GM21360 (cell line): ENCODE results near the gene LRRTM2.

Source experiments
- ATAC-seq: cut with Tn5 transposase; IDR thresholded peaks from one replicate; pipeline ENCODE4 v1.9.1; 2021; ENCODE audit warnings: mild to moderate bottlenecking, moderate library complexity; ENCODE audit not compliant: unreplicated experiment

LRRTM2 gene

DNA sequence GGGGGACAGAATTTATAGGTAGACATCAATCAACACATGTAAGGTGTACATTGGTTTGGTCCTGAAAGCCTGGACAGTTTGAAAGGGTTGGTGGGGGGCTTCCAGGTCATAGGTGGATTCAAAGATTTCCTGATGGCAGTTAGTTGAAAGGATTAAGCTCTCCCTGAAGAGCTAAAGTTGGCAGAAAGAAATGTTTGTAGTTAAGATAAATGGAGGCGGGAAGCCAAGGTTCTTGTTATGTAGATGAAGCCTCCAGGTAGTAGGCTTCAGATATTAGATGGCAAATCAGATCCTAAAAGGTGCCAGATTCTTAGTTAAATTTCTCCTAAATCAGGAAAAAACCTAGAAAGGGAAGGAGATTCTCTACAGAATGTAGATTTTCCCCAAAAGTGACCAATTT, 9.0 kb upstream of the LRRTM2 start:
- no peak for ATAC-seq

GRCh38 chr5:138883211-138883610, 8.1 kb upstream of the LRRTM2 start:
- ATAC-seq, result no peak

- ATAC-seq, result no peak
Measured at GRCh38 chr5:138878437-138879235, 3.5 kb upstream of the LRRTM2 start.

- ATAC-seq, result no peak
Measured at GRCh38 chr5:138876811-138877210, 1.7 kb upstream of the LRRTM2 start.

- no peak for ATAC-seq
Measured at GRCh38 chr5:138875946-138876345, 811 bp upstream of the LRRTM2 start.

- no peak for ATAC-seq
Measured at GRCh38 chr5:138875552-138875875, 379 bp upstream of the LRRTM2 start.

GRCh38 chr5:138874241-138874640, 894 bp downstream of the LRRTM2 start:
- no peak for ATAC-seq

DNA sequence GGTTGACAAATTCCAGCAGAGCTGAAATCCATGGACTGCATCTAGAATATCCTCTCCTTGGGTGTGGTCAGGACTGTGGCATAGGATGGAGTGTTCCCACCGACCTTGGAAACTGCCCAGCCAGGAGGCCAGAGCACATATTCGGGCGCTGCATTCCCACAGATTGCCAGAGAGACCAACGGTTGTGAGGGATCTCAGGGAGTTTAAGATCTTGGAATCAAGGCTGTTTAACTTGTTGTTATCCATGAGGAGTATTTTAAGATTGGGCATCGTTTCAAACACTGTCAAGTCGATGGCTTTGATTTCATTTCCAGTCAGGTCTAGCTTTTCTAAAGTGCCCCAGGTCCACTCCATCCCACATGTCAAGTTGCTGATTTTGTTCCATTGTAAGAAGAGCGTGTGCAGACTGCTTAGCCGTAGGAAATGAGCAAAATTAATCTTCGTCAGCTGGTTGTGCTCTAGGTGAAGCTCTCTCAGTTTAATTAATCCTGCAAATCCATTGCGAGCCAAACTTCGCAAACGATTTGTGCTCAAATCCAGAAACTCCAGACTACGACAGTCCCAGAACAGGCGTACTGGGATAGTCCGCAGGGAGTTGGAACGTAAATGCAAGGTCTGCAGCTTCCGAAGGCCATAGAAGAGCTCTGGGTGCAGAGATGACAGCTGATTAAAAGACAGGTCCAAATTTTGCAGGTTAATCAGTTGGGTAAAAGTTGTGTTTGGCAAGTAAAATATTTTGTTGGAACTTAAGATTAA, 1.5 kb downstream of the LRRTM2 start:
- ATAC-seq, result no peak

DNA sequence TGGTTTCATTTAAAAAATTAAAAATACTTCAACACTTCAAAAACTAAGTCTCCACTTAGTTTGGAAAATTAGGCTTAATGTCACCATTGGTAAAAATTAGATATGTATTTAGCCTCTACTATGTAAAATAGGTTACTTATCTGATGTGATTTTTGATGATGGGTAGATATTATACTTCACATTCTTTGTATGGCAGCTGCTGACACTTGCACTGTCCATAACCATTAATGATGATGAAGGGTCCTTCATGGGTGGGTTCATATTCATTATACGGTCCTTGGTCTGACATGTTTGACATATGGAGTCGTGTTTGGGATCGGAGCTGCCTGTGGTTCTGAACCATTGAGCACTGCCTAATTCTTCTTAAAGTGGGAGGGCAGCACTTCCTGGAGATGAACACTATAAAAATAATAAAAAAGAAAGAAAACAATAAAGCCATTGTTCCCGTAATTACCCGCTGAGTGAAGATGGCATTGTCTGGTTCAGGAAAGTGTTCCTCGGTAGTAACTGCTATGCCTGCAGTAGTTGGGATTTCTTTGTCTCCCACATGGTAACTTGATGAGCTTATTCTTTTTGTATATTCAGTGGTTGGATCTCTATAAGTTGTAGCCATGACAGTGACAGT, 2.2 kb downstream of the LRRTM2 start:
- no peak for ATAC-seq

DNA sequence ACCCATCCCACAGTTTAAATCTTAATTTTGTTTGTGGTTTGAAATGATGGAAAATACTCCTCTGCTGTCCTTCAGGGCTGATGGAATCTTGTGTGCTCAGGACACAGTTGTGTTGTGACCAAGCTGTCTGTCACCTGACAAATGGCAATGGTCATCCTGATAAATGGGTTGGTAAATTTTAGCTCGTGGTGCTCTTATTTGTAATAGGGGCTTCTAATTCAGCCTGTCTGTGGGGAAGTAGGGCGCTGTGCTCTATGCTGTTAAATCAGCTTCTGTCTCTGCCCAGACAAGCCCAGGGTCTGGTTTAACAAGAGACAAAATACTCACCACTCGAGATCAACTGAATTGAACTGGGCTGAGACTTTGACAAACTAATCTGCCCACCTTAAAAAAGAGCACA, 4.5 kb downstream of the LRRTM2 start:
- no peak for ATAC-seq

- ATAC-seq, result no peak
Measured at GRCh38 chr5:138869763-138870500, 5.2 kb downstream of the LRRTM2 start.

DNA sequence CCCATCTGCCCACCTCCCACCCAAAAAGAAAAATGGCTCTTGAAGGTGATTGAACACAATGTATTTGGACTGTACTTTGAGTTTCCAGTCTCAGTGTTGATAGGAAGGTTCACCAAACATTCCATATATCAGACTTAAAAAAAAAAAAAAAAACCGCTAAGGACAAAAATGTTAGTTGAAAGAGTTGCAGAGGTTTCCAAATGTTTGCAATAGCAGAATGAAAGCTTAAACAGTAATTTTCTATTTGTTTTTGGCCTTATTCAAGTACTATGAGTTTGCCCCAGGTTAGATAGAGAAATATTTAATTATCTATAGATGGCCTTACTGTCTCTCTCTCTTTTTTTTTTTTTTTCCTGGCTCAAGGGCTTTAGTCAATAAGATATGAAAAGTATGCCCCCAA, 6.1 kb downstream of the LRRTM2 start:
- no peak for ATAC-seq

DNA sequence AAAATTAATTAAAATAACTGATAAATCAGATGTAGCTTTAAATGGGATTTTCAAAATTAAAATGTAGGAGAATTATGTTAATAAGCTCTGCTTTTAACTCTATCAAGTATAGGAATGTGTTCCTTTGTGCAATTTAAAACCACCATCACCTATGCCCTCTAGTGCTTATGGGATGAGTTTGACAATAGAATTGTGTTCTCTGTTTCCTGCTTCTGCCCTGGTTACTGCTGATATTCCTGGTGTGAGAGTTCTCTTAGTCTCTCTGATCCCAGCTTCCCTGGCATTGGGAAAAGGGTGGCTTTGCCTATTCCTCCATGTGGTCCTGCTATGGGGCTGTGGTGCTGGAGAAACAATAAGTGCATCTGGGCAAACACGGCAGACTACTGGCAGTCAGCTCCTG, 8.1 kb downstream of the LRRTM2 start:
- no peak for ATAC-seq

GRCh38 chr5:138853132-138853531, 22.0 kb downstream of the LRRTM2 start:
- ATAC-seq, result no peak

DNA sequence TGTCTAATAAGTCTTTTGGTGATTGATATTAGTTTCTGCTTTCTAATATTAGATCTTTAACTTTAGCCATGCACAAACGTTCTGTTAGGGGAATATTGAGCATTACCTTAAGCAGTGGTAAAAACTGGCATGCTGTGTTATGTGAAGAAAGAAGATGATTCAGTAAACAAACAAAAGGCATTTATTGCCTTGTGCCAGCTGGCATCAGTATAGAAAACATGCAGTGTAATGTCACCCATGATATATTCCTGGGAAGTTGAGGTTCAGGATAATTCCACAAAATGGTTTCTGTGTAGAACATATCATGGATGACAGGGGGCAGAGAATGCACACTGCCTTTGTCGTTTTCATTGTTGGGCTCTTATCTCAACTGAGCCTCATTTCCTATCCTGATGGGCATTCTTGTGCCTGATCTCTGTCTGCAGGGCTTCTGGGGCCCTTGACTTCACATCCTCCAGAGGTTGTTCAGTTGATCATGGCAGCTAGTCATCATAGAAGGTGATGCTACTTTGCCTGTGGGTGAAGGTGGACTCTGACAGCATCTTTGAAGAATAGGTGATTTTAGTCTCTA, 24.2 kb downstream of the LRRTM2 start:
- no peak for ATAC-seq

- ATAC-seq, result no peak
Measured at GRCh38 chr5:138849882-138850281, 25.3 kb downstream of the LRRTM2 start.

DNA sequence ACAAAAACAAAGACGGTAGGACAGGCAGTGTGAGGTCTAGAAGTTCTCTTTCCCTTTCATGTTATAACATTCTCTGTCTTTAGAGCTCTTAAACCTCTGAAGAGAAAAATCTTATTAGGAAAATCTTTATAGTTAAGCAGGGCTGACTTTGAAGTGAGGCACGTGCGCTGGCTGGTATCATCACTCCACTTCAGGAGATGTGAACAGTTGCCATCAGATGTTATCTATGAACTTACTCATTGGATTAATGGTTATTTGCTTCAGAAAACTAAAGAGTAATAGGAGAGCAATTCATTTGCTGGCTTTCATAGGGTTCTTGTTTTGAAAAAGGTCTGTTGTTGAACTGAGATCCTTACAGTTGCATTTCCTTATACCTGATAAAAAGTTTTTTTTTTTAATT, 25.7 kb downstream of the LRRTM2 start:
- ATAC-seq, result no peak

DNA sequence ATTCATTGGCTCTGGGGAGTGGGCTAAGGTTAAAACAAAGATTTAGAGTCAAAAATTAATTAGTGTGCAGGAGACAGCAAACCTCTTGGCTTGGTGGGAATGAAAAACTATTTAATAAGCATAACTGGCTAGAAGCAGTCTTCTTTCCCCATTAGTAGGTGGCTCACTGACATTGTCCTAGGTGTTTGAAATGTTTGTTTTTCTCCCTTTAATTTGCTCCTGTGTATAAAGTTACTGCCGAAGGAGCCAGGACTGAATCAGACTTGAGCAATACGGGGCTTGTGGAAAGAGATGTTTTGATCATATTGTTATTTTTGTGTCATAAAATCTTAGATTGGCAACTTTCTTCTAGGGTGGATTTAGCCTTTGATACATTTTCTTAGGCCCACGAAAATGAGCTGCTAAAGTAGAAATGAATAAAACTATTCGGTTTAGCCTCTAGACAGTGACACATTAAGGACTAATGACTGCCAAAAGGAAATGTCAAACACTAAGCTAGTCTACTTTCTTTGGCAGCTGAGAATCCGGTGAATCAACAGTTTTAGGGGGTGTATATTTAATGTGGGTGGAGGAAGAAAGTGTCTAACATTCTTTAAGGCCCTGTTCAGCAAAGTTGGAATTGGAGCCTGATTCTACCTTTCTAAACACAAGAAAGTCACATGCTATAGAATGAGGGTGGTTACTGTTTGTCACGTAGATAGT, 30.2 kb downstream of the LRRTM2 start:
- no peak for ATAC-seq

GRCh38 chr5:138844125-138844461, 31.0 kb downstream of the LRRTM2 start:
- ATAC-seq, result no peak

DNA sequence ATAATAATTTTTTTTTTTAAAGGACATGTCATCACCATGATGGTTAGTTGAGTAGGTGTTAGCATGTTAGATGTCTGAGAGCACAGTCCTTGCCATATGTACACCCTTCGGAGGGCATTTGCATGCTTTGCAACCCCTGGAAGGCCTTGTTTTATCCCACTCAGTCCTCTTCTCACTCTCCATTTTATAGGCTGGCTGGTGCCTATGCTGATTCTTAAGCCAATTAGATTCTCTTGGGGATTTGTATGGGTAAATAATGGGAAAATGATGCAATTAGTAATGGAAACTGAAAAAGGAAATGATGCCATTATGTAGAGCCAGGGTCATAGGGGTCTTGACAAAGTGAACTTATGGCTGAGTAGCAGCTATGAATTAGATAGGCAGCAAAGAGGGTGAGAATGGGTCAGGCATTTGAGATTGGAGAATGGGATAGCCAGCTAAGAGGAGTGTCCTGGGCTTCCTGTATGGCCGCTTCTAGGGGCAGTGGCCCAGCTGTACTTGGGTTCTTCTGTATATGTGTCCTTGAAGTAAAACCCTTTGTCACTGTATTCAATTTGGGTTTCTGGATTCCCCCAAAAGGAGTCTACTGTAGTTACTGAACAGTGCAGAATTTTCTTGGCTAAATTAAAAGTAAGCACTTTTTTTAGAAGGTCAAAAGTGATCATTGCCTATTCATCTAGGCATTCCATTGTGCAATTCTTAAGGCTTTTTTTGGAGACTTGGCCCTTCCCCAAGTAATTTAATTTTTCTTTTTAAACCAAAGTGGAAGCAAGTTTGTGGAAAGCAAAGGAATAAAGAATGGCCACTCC, 31.6 kb downstream of the LRRTM2 start:
- ATAC-seq, result no peak
